AG09309 (cell line): ENCODE results near the gene MIER2.

Experiments used
- DNase-seq: peaks from one replicate; pipeline ENCODE4 v3.0.0-alpha.2; 2010; ENCODE audit warnings: low read depth
- H3K4me3 ChIP-seq: 2 replicates; pipeline ENCODE4 v1.5.1; 2011; ENCODE audit warnings: mild to moderate bottlenecking, low read depth, low read length, moderate library complexity; ENCODE audit not compliant: control insufficient read depth
- TF ChIP-seq, protein P1 (sequence below): IDR thresholded peaks from 2 replicates; pipeline ENCODE4 v1.5.1; 2011; ENCODE audit warnings: mild to moderate bottlenecking, low read depth, low read length, inconsistent platforms; ENCODE audit not compliant: insufficient read depth, control insufficient read depth; ENCODE audit errors: missing control alignments

Gene MIER2

DNA sequence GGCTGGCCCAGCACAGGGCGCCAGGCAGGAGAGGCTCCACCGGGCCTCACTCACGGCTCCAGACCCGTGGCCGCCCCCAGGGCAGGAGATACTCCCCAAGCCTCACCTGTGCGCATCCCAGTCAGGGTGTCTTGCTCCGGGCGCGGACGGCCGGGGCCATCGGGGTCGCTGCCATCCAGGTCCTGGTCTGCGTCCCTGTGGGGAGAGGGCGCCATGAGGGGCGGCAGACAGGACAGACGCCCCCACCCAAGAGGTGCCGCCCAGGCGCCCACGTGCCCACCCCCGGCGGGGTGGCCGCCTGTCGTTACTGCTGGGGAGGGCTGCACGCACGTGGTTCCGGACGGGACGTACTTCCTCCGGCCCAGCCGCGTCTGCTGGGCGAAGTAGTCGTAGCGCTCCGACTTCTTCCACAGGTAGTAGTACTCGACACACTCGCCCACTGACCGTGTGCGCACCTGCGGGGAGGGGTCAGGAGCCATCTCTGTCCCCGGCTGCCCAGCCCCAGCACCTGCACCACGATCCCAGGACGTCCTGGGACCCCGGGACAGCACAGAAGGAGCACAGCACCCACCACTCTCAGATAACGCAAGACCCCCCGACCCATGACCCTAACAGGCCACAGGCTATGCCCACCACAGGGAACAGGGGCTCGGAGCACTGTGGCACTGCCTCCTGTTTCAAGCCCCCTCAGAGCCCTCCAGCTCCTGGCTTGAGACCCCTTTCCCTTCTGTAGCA is 36.0 kb downstream of the MIER2 start:
- TF ChIP-seq, protein P1, sequence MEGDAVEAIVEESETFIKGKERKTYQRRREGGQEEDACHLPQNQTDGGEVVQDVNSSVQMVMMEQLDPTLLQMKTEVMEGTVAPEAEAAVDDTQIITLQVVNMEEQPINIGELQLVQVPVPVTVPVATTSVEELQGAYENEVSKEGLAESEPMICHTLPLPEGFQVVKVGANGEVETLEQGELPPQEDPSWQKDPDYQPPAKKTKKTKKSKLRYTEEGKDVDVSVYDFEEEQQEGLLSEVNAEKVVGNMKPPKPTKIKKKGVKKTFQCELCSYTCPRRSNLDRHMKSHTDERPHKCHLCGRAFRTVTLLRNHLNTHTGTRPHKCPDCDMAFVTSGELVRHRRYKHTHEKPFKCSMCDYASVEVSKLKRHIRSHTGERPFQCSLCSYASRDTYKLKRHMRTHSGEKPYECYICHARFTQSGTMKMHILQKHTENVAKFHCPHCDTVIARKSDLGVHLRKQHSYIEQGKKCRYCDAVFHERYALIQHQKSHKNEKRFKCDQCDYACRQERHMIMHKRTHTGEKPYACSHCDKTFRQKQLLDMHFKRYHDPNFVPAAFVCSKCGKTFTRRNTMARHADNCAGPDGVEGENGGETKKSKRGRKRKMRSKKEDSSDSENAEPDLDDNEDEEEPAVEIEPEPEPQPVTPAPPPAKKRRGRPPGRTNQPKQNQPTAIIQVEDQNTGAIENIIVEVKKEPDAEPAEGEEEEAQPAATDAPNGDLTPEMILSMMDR: no peak
- H3K4me3 ChIP-seq: no peak overlapping the region
- DNase-seq: no peak

DNA sequence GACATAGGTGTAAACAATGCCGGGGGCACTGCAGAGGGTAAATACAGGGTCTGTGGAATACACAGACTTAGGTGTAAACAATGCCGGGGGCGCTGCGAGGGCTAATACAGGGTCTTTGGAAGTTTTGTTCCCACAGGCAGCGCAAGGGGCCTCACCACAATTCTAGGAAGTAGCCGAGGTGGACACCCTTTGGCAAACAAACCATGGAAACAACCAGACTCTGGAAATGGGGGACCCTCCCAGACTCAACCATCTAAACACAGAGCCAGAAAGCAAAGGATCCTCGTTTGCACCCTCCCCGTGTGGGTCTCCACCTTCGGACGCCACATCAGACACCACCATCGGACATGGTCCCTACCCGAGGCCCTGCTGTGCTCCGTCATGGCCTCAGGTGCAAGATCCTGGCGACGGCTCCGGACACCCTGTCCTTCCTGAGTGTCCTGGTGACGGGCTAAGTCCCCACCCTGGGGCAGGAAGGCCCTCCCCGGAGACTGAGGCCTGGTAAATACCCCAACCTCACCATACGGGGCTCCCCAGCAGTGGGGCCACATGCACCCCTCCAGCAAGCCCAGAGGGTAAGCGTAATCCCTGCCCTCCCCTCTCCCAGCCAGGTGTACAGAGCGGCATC is 36.7 kb downstream of the MIER2 start:
- no peak overlapping the region for H3K4me3 ChIP-seq
- DNase-seq: no peak
- TF ChIP-seq, protein P1: no peak

DNA sequence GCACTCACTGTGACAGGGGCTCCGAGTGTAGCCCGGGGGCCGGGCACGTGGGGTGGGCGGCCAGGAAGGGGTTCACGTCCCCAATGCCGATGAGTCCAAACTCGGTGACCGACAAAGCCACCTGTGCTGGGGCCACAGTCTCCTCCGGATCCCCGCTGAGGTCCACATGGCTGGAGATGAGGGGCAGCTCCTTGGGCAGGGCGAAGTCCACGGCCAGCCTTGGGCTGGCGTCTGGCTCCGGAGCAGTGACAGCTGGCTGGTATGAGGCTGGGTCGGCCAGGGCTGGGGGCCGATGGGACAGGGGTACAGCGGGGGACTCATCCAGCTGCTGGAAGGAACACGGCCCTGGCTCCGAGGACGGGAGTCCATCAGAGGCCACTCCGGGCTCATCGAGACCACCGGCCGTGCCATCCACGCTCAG is 37.5 kb downstream of the MIER2 start:
- TF ChIP-seq, protein P1: no peak
- no peak for DNase-seq

DNA sequence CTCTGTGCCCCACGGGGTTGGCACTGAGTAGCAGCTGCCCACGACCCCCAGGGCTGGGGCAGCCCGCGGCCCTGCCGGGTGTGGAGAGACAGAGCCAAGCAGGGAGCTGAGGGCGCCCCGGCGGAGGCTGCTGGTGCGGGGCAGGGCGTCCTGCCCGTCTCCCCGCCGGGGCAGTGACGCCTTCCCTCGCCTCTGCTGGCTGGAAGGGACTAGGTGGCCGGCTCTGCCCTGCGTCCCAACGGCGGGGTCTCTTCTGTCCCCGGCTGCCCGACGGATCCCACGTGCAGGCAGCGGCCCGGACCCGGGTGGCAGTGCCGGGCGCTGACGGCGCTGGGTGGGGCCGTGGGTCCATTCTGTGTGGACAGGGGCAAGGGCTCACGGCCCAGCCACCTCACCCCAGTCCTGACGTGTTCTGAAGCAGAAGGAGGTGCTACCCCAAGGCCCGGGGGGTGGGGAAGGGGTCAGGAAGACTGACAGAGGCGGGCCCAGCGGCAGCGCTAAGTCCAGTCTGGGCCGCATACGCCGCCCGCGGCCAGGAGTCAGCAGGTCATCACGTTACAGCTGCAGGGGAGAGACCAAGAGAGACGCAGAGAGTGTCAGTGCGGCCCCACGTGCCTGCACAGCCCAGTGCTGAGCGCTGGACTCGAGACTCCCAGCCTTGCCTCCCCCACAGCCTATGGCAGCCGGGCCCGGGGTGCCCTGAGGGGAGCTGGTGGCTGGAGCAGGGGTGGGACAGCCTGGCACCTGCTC is 38.3 kb downstream of the MIER2 start:
- no peak overlapping the region for H3K4me3 ChIP-seq
- DNase-seq: no peak
- TF ChIP-seq, protein P1: no peak

More for the DNA sequence above, 37.5 kb downstream of the MIER2 start:
- no peak overlapping the region for H3K4me3 ChIP-seq

DNA sequence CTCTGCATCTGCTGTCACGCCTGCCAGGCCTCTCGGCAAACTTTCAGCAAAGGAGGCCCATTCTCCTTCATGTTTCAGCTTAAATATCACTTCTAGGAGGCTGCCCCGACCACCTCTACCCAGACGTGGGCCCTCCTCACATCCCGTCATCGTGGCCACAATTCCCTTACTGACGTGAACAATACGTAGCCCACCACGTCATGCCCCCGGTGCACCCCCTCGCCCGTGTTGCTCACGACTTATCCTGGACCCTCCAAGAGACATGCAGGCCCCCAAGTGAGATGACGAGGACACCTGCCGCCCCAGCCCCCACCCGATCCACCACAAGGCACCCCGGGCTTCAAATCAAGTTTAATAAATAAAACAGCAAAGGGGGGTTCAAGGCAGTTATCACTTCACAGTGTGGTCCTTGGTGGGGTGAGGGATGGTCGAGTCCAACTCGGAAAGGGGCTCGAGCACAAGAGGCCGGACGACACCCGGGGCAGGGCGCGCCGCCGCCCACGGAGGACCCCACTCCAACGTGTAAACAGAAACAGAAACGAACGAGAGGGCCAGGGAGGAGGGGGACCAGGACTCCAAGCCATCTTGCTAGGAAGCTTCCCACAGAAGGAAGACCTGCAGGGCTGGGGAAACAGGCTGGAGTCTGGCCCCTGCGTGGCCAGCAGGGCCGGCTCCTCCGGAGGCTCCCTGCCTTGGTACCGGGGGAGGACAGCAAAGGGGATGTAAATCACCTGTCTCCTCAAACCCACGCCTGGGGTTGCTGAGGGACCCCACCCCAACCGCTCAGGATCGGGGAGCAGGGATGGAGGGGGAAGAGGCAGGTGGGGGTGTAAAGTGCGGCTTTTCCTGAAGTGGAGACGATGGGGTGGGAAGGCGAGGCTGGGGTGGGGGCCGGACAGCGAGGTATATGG is 39.1 kb downstream of the MIER2 start:
- TF ChIP-seq, protein P1: no peak
- no peak for DNase-seq
- H3K4me3 ChIP-seq: no peak overlapping the region
